Measurements from ENCODE around the gene BBS2. TPM values are rescaled to one million over a fixed set of nuclear protein-coding genes. Genes with fewer than 3 reads are reported as not detected.

BBS2 gene
- polyA plus RNA-seq, 2 of the 4 experiments (the other 2 are of a cell fraction): 44.4 to 61.4 TPM

DNA sequence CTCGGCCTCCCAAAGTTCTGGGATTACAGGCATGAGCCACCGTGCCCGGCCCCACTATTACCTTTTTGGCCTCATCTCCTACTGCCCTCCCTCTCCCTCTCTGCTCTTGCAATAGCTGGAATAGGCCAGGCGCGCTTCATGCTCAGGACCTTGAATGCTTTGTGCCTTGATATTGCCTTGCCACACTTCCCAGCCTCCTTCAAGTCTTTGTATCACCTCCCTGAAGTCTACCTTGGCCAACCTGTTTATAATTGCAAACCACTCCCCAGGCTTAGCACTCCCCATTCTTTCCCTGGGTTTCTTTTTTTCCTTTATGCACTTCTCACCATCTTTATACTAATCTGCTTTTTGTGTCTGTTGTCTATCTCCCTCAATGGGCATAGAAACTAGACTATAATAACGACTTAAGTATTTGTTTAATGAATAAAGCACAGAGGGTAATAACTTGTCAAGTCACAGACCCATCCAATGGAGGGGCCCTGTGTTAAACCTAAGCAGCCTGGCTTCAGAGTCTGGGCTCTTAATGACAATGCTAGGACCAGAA, 61.8 kb downstream of the BBS2 start (continued):
- TF ChIP-seq, protein P1, sequence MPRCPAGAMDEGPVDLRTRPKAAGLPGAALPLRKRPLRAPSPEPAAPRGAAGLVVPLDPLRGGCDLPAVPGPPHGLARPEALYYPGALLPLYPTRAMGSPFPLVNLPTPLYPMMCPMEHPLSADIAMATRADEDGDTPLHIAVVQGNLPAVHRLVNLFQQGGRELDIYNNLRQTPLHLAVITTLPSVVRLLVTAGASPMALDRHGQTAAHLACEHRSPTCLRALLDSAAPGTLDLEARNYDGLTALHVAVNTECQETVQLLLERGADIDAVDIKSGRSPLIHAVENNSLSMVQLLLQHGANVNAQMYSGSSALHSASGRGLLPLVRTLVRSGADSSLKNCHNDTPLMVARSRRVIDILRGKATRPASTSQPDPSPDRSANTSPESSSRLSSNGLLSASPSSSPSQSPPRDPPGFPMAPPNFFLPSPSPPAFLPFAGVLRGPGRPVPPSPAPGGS (IDR thresholded peaks at IDR 0.05): no peak
- TF ChIP-seq SMC3 (IDR thresholded peaks at IDR 0.05): no peak
- no peak for TF ChIP-seq RNF2 (IDR thresholded peaks at IDR 0.05; ENCODE audit: borderline replicate concordance, low read depth)
- TF ChIP-seq HOXB5 (CRISPR knock-in tag; IDR thresholded peaks at IDR 0.05): no peak

DNA sequence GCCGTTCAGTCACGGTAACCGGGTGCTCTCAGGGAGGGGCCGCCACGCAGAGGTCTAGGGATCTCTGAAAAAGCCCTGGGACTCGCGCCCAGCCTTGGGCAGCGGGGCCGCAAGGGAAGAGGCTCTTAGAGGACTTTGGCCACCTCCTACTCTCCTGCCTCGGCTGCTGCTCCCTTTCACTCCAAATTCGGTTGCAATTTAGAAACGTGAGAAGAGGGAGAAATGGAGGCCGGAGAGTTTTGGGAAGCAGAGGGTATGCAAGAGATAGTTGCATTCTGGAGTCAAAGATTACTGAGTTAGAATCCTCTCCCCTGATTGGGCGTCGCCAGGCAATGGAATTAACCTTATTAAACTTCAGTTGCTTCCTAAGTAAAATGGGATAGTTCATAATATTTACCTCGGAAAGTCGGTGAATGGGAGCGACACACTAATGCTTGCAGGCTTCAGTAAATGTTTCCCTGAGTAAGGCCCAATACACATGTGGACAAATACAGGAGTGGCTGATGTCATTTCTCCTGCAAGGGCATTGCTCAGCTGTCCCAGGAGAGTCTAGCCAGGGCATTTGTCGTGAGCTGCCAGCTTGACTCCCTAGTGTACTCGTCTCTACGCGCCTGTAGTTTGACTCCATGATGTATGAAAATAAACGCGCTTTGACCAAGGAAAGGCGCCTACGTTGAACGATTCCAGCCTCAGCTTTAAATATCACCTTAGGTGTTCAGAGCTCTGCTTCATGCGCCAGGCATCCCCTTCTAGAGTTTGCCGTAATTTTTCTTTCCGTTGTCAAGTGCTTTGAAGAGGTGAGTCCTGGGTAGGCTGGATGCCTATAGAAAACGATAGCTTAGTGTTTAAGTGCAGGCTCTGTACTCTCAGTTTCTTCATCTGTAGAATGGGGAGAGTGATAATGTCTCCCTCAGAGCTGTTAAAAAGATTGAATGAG, 67.8 kb downstream of the BBS2 start:
- CTCF ChIA-PET: interaction anchor here (1.0 to 1.2 kb wide), 2 partner anchors 15 to 32 kb away, joined by 3 to 5 read pairs; no protein-coding TSS in a partner anchor
- peak; percentile 11 to 35 for DNase-seq (ENCODE audit: low read depth in 1 of 2, low spot score in 1 of 2)
- FAIRE-seq: no peak
- TF ChIP-seq RFX5 (IDR thresholded peaks at IDR 0.05): no peak
- TF ChIP-seq PHF8 (IDR thresholded peaks at IDR 0.05; ENCODE audit: borderline replicate concordance, low read depth): peak; percentile 15; the same call in 1 of the 2 replicates
- peak; percentile 61; the same call in 1 of the 2 replicates for TF ChIP-seq KDM1A (IDR thresholded peaks at IDR 0.05; ENCODE audit: low read depth)
- POLR2A ChIA-PET: interaction anchor here (1.0 to 1.4 kb wide), 11 partner anchors 8 to 230 kb away, joined by 3 to 11 read pairs (median 5); partner anchors contain the start of genes MT1X and MT2A
- H3K9me3 ChIP-seq: no peaks in the 10 kb centered on the region
- peak; percentile 70 for ATAC-seq
- peak overlapping the region; percentile 80 to 90 for H3K27ac ChIP-seq
- H3K4me1 ChIP-seq: peaks cover 36% of the 10 kb centered on the region
- peak overlapping the region; percentile 84 for H3K4me2 ChIP-seq
- H3K4me3 ChIP-seq: peak overlapping the region; percentile 74
- WGBS (ENCODE audit: missing lambda C conversion rate): 20% methylated on average over 31 of the region's 31 CpGs

DNA sequence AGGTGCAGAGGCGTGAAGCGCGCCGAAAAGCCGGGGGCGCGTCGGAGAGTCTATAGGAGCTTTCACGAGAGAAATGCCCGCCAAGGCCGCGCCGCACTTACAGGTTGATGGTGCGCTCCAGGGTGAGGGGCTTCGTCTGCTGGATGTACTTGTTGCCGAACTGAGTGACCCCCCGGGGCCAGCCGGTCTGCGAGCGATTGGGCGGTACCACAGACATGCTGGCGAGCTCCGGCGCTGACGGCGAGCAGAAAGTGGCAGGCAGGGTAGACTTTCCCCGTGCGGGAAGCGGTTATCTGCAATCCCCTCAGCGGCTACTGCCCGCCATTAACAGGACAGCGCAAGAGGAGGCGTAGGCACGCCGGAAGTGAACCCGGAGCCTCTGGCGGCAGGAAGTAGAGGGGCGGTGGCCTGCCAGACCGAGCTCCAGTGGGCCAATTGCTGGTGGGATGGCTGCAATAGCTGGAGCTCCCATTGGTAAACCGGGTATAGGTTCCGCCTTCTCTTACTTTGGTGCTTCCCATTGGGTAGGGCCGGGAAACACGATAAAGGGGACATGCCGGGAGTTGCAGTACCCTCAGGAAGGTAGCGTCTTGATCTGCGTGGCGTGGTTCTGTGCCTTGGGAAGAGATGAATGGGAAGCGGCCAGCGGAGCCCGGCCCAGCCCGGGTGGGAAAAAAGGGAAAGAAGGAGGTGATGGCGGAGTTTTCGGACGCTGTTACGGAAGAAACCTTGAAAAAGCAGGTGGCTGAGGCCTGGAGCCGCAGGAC, 68.7 kb downstream of the BBS2 start, which contains the start of the genes NUDT21 and OGFOD1:
Gene NUDT21, minus strand, starts transcription at position 347 of the 767 bp plus-strand sequence. Its CDS starts 130 bp downstream, at position 217.
Gene OGFOD1, plus strand, starts transcription at position 569 of the 767 bp plus-strand sequence. Its CDS starts 59 bp downstream, at position 628.
- WGBS (ENCODE audit: missing lambda C conversion rate): 1% methylated on average over 34 of the region's 56 CpGs
- ChIA-PET POLR2A (interaction anchor here (0.6 to 1.4 kb wide), 13 partner anchors 9 to 231 kb away, joined by 3 to 11 read pairs (median 4); partner anchors contain the start of genes MT1X and MT2A), CTCF (interaction anchor here (1.2 kb wide), 1 partner anchor 31 kb away, joined by 3 read pairs; no protein-coding TSS in a partner anchor)
- peak; percentile 98 for FAIRE-seq
- H3K4me1 ChIP-seq: peaks cover 36% of the 10 kb centered on the region
- ATAC-seq: peak; percentile 100
- no peaks in the 10 kb centered on the region for H3K9me3 ChIP-seq
- H3K4me3 ChIP-seq: peak within 1 kb of the TSS; percentile 74
- DNase-seq (ENCODE audit: low read depth in 1 of 2, low spot score in 1 of 2): peak; percentile 96 to 100
- peak within 1 kb of the TSS; percentile 81 to 93 for H3K27ac ChIP-seq
- peak within 1 kb of the TSS; percentile 96 for H3K4me2 ChIP-seq
- TF ChIP-seq EHF (CRISPR knock-in tag; IDR thresholded peaks at IDR 0.05): no peak
- TF ChIP-seq ZC3H11A (IDR thresholded peaks at IDR 0.05): no peak
- 0 out of 2 replicates have a peak, but pooled peaks have one; percentile 42 for TF ChIP-seq MYC (IDR thresholded peaks at IDR 0.05; ENCODE audit: borderline replicate concordance, low read length)
- TF ChIP-seq NPAS2 (CRISPR knock-in tag; IDR thresholded peaks at IDR 0.05; ENCODE audit: borderline replicate concordance): no peak
- TF ChIP-seq FOSB (CRISPR knock-in tag; IDR thresholded peaks at IDR 0.05): no peak
- no peak for TF ChIP-seq NR3C1 (IDR thresholded peaks at IDR 0.05)
- TF ChIP-seq RFX5 (IDR thresholded peaks at IDR 0.05): no peak
- TF ChIP-seq BHLHE40 (IDR thresholded peaks at IDR 0.05; ENCODE audit: low read depth, low read length): no peak
- TF ChIP-seq ZFP36 (IDR thresholded peaks at IDR 0.05; ENCODE audit: borderline replicate concordance, partially characterized antibody): no peak
- no peak for TF ChIP-seq CHD2 (IDR thresholded peaks at IDR 0.05; ENCODE audit: low read length, partially characterized antibody)
- TF ChIP-seq, protein P2, sequence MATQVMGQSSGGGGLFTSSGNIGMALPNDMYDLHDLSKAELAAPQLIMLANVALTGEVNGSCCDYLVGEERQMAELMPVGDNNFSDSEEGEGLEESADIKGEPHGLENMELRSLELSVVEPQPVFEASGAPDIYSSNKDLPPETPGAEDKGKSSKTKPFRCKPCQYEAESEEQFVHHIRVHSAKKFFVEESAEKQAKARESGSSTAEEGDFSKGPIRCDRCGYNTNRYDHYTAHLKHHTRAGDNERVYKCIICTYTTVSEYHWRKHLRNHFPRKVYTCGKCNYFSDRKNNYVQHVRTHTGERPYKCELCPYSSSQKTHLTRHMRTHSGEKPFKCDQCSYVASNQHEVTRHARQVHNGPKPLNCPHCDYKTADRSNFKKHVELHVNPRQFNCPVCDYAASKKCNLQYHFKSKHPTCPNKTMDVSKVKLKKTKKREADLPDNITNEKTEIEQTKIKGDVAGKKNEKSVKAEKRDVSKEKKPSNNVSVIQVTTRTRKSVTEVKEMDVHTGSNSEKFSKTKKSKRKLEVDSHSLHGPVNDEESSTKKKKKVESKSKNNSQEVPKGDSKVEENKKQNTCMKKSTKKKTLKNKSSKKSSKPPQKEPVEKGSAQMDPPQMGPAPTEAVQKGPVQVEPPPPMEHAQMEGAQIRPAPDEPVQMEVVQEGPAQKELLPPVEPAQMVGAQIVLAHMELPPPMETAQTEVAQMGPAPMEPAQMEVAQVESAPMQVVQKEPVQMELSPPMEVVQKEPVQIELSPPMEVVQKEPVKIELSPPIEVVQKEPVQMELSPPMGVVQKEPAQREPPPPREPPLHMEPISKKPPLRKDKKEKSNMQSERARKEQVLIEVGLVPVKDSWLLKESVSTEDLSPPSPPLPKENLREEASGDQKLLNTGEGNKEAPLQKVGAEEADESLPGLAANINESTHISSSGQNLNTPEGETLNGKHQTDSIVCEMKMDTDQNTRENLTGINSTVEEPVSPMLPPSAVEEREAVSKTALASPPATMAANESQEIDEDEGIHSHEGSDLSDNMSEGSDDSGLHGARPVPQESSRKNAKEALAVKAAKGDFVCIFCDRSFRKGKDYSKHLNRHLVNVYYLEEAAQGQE (IDR thresholded peaks at IDR 0.05): no peak
- TF ChIP-seq POLR2A (IDR thresholded peaks at IDR 0.05; ENCODE audit: low read length): peak; percentile 57
- TF ChIP-seq KDM5A (IDR thresholded peaks at IDR 0.05): peak; percentile 61
- TF ChIP-seq JUNB (IDR thresholded peaks at IDR 0.05): no peak
- TF ChIP-seq RNF2 (IDR thresholded peaks at IDR 0.05; ENCODE audit: borderline replicate concordance, low read depth): no peak
- TF ChIP-seq, protein P3, sequence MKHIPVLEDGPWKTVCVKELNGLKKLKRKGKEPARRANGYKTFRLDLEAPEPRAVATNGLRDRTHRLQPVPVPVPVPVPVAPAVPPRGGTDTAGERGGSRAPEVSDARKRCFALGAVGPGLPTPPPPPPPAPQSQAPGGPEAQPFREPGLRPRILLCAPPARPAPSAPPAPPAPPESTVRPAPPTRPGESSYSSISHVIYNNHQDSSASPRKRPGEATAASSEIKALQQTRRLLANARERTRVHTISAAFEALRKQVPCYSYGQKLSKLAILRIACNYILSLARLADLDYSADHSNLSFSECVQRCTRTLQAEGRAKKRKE (CRISPR knock-in tag; IDR thresholded peaks at IDR 0.05; ENCODE audit: low read depth): no peak
- TF ChIP-seq, protein P1 (IDR thresholded peaks at IDR 0.05): 0 out of 3 replicates have a peak, but pooled peaks have one; percentile 21
- no peak for TF ChIP-seq HOXB5 (CRISPR knock-in tag; IDR thresholded peaks at IDR 0.05)
- TF ChIP-seq EHMT2 (IDR thresholded peaks at IDR 0.05; ENCODE audit: low read depth): no peak
- TF ChIP-seq CBX2 (IDR thresholded peaks at IDR 0.05; ENCODE audit: borderline replicate concordance, low read depth): no peak
- TF ChIP-seq CBX8 (IDR thresholded peaks at IDR 0.05): no peak

Data from A549 (cell line).